ENCODE measurements around the gene NBAS. TPM values are rescaled to one million over a fixed set of nuclear protein-coding genes. Genes with fewer than 3 reads are reported as not detected.

The NBAS gene
- total RNA-seq, 4 donors from 2014 or later = 34.0 to 51.2 (median 41.9) TPM

DNA sequence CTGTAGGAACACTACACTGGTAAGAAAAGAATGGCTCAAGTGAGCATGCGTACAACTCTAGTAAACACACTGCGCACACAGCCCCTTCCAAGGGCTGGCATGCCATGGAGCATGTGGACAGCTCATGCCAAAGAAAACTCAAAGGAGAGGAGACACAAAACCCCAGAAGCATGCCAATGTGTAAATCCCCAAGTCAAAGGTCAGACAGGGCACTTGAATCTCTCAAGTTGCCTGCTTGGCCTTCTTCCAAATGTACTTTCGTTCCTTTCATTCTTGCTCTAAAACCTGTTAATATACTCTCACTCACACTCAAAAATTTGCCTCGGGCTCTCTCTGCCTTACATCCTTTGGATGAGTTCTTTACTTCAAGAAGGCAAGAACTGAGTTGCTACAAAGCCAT, 365.3 kb downstream of the NBAS start:
- no peak for TF ChIP-seq CTCF (IDR thresholded peaks at IDR 0.05; ENCODE audit: low read depth)

DNA sequence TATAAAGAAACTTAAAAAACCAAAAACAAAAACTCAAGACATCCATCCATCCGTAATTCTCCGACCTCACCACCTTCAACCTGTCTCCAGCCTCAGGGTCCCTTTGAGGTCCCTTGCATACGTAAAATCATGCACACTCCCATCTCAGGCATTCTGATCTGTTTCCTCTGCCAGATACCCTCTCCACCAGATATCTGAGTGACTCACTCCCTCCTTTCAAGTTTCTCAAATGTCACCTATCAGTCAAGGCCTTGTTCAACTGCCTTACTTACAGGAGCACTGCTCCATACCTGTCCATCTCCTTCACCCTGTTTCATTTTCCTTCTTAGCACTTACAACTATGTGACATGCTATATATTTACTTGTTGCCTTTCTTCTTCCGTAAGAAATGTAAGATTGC, 369.3 kb downstream of the NBAS start:
- TF ChIP-seq CTCF (IDR thresholded peaks at IDR 0.05; ENCODE audit: low read depth) = no peak

DNA sequence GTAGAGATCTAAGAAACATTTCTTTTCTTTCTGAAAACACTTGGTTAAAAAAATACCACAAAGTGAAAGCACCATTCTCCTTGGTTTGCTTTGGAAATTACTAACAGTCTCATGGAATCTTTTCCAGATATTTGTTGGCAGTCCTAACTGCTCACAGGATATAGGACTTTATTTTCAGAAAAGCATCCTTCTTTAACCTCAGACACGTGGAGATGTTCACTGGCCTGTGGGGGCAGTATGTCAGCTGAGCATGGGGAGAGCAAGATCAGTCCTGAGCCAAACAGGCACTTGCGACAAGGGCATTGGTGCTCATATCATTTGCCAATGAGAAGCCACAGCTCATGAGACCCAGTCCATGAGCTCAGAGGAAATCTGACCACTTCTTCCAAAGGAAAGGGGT, 371.9 kb downstream of the NBAS start:
- no peak for TF ChIP-seq CTCF (IDR thresholded peaks at IDR 0.05; ENCODE audit: low read depth)

DNA sequence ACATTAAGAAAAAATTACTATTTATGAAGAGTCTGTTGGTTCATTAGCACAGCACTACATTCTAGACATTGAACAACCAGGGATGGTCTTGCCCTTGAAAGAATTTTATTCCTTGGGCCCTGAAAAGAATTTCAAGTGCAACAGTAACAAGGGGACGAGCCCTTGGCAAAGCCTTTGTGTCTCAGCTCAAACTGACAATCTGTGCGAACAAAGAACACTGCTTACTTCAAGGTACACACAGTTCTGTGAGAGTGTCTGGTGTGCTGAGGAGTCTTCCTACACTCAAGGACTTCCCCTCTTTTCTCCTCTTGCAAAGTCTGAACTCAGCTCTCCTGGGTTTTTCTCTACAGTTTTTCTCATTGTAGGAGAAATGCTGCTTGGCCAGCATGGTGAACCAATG, 373.4 kb downstream of the NBAS start:
- TF ChIP-seq CTCF (IDR thresholded peaks at IDR 0.05; ENCODE audit: low read depth) = no peak

GRCh38 chr2:15186118-15186517, 375.0 kb downstream of the NBAS start:
- no peak for TF ChIP-seq CTCF (IDR thresholded peaks at IDR 0.05; ENCODE audit: low read depth)

DNA sequence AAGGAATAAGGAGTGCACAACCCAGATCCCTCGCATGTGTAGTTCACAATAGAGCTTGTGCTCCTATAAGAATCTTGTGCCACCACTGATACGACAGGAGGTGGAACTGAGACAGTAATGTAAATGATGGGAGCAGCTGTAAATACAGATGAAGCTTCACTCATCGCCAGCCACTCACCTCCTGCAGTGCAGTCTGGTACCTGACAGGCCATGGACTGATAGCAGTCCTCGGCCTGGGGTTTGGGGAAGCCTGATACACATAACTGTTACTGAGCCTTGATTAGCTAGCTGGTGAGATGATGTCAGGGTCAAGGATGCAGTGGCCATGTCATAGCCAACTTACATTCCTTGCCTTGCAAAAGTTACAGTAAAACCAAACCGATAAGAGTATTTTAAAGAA, 376.6 kb downstream of the NBAS start:
- TF ChIP-seq CTCF (IDR thresholded peaks at IDR 0.05; ENCODE audit: low read depth) = no peak

GRCh38 chr2:15182275-15182674, 378.9 kb downstream of the NBAS start:
- TF ChIP-seq CTCF (IDR thresholded peaks at IDR 0.05; ENCODE audit: low read depth) = no peak

Data from subcutaneous adipose tissue (tissue), 4 donors.